Measurements from ENCODE around the gene PRSS57.
"Not testable (repeated sequence)": the region's sequence is repeated elsewhere in the genome, so short reads cannot be mapped to it uniquely, and the experiment has no call there.

Gene PRSS57

DNA sequence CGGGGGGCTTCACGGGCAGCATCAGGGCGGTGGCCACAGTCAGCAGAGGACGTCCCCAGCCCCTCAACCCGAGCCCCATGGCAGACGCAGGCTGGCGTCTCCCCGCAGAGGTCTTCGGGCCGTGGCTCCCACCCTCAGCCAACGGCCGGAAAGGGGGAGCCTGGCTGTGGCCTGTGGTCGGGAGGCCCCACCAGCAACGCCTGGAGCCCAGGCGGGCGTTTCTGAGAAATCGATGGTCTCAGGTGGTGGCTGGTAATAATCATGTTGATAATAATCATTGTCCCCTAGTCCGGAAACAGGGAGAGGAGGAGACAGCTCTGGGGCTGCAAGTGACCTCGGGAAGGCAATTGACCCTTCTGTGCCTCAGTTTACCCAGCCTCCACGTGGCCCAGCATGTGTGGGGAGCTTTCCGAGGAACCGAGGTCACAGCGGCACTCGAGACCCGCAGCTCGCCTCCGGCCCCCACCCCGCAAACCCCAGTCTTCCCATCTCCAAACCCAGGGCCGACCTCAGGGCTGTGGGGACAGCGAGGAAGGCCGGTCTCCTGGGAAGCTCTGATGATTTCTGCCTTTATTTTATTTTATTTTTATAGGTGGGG is at the start of gene PRSS57:
TSS of gene PRSS57 (minus strand) at position 101 of the 598 bp plus-strand sequence. CDS start at position 79, 22 bp downstream.
- no peak for DNase-seq

DNA sequence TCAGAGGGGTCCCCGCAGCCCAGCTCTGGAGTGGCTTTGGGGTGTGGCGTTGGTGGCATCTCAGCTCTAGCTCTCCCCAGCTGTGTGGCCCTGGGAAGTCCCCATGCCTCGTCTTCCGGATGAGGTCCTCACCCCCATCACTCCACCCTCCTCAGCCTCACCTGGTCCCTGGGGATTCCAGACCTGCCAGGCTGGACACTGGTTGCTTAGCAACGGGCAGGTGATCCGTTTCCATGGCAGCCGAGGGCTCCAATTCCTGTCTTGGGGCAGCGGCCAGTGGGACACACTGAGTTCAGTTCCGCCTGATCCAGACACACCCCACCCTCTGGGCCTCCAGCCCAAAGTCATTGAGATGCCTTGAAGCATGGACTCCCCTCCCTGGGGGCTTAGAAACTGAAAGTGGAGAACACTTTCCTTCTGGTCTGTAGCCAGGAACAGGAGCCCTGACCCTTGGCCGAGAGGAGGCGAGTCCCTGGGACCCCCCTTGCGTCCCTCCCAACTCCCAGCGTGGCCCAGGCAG is 48.0 kb upstream of the PRSS57 start:
- no peak for DNase-seq

DNA sequence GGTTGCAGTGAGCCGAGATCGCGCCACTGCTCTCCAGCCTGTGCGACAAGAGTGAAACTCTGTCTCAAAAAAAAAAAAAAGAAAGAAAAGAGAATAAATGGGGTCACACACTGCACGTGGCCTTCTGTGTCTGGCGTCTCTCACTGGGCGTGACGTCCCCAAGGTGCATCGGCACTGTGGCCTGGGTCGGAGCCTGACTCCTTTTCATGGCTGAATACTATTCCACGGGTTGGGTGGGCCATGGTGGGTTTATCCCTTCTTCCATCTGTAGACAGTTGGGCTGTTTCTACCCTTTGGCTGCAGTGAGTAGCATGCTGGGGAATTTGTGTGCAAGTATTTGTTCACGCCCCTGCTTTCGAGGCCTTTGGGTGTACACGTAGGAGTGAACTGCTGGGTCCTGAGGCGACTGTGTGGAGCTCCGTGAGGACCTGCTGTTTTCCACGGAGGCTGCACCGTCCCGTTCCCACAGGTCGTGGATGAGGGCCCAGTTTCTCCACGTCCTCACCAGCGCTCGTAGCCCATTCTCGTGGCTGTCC is 47.4 kb upstream of the PRSS57 start:
- no peak for DNase-seq

DNA sequence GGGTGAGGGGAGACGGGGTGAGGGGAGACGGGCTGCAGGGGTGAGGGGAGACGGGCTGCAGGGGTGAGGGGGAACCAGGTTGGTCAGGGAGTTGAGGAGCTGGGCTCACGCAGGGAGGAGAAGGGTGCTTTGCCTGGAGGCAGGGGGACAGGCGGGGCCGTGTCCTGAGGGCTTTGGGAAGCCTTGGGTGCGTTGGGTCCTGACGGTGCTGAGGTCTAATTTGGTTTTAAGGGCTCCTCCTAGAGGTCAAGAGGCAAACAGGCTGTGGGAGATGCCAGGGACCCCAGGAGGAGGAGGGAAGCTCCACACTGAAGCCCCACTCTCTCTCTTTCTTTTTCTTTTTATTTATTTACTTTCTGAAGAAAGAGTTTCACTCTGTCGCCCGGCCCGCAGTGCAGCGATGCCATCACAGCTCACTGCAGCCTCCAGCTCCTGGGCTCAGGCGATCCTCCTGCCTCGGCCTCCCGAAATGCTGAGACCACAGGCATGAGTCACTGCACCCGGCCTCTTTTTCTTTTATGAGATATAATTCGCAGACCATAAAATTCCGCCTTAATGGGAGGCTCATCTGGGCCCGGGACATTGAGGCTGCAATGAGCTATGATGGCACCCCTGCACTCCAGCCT is 46.4 kb upstream of the PRSS57 start:
- no peak for DNase-seq

DNA sequence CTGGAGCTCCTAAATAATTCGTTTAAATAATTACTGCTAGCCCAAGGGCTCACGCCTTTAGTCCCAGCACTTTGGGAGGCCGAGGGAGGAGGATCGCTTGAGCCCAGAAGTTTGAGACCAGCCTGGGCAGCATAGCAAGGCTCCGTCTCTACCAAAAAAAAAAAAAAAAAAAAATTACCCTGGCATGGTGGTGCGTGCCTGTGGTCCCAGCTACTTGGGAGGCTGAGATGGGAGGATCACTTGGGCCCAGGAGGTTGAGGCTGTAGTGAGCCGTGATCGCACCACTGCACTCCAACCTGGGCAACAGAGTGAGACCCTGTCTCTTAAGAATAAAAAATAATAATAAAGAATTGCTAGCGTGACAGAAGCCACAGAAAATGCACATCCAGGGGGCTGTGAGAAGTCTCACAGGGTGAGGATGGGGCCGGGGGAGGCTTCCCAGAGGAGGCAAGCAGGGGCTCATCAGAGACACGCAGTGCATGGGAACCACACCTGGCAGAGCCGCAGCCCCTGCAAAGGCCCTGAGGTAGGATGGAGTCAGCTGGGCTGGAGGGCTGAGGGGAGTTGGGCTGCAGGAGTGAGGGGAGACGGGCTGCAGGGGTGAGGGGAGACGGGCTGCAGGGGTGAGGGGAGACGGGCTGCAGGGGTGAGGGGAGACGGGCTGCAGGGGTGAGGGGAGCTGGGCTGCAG is 45.7 kb upstream of the PRSS57 start:
- DNase-seq: not testable (repeated sequence)

DNA sequence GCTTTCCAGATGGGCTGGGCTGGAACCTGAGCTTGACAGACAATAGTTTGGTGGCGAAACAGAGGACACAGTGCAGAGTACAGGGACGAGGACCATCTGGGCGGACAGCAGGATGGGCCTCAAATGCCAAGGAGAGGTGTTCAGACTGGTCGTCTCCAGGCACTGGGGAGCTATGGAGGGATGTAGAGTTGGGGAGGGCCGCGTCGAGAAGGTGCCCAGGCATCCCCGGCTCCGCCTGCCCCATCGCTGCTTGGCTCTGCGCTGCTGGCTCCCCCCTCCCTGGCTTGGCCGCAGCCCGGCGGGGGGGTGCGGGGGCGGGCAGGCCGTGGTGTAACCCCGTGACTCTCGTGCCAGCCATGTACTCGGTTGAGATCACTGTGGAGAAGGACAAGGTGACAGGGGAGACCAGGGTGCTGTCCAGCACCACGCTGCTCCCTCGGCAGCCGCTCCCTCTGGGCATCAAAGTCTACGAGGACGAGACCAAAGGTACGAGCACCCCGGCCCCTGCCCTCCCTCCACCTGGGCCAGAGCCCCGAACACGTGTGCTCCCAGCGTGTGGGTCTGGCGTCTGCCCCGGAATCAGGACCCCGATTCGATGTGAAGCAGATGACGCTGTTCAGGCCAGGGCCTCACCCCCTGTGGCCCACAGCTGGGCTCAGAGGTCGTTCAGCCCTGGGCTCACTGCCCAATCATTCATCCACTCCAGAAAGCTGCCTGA is 44.9 kb upstream of the PRSS57 start:
- DNase-seq: no peak

DNA sequence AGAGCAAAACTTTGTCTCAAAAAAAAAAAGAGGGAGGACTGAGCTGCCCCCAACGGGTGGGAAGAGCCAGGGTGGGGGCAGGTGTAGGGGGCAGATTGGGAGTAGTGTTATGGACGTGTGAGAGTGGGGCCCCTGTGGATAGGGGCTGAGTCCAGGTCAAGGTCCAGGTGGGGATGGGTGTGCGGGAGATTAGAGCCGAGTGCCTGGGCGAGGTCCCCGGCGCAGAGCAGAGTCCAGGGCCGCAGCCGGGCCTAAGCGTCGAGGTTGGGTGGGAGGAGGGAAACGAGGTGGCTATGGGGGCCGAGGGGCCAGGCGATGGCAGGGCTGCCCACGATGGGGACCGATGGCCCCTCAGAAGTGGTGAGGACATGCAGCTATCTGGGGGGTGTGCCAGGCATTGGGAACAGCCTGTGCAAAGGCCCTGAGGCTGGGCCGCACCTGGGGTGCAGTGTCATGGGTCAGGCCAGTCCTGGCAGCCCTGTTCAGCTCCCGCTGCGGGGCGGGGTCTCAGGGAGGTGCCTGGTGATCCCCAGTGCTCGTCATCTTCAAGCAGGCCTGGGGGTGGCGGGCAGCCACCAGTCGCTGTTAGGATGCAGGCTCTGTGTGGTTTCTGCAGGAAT is 43.4 kb upstream of the PRSS57 start:
- DNase-seq: no peak

DNA sequence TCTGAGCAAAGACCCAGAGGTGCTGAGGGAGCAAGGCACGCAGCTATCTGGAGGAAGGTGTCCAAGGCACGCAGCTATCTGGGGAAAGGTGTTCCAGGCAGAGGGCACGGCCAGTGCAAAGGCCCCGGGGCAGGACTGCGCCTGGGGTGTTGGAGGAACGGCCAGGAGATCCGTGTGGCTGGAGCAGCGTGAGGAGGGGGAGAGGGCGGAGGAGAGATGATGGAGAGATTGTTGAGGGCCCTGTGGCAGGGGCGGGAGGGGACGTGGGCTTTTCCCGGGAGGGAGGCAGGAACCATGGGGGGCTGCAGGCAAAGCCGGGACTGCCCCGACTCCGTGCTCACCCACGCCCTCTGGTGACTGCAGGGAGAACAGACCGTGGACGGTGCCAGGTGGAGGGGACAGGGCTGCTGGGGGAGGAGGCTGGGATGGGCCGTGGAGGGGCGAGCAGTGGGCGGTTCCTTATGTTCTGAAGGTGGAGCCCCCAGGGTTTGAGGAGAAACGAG is 42.4 kb upstream of the PRSS57 start:
- peak; percentile 61 for DNase-seq

DNA sequence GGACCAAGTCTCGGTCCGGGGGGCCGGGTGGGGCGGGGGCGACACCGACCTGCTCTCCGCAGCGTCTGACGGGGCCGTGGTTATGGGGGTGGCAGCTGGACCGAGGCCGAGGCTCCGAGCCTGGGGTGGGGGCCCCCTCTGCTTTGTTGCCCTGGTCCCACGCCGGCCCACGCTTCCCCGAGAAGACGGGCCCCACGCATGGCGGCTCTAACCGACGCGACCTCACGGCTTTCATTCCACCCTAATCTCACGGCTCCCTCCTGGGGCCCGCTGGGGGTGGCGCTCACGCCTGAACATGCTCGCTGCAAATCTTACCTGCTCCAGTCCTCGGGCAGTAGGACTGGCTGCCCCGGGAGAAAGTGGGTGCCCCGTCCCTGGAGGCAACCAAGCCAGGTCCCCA is 40.9 kb upstream of the PRSS57 start:
- DNase-seq: no peak

DNA sequence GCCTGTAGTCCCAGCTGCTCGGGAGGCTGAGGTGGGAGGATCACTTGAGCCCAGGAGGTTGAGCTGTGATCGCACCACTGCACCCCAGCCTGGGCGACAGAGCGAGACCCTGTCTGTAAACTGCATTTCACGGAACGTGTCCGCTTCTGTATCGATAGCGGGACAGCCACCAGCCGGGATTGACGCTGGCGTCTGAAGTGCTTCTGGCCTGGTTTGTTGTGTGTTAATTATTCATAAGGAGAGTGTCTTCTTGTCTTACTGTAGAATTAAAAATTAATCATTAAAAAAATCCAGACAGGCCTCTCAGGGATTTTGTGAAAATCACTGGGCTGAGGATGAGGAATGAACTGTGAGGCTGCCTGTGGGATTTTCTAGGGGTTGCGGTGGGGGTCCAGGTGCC is 39.5 kb upstream of the PRSS57 start:
- DNase-seq: no peak

DNA sequence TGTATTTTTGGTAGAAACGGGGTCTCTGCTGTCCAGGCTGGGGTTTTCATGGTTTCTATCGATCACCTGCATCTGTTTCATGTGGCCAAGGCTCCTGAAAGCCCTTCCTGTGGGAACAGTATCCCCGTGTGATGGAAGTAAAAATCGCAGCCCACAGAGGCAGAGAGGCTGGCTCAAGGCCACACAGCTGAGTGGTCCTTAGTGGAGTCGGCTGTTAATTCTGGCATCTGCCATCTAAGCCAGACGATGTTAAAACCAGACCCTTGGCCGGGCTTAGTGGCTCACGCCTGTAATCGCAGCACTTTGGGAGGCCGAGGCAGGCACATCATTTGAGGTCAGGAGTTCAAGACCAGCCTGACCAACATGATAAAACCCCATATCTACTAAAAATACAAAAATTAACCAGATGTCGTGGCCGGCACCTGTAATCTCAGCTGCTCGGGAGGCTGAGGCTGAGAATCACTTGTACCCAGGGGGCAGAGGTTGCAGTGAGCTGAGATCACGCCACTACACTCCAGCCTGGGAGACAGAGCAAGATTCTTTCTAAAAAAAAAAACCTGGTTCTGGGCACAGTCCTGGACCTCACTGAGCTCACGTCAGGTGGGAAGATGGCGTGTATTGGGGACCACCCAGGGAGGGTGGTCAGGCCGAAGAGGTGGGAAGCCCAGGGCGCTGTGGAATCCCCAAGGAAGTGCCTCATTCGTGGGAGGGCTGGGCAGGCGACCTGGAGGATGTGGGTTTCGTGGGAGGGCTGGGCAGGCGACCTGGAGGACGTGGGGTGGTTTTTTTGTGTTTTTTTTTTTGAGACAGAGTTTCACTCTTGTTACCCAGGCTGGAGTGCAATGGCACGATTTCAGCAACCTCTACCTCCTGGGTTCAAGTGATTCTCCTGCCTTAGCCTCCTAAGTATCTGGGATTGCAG is 37.2 kb upstream of the PRSS57 start:
- DNase-seq: no peak

DNA sequence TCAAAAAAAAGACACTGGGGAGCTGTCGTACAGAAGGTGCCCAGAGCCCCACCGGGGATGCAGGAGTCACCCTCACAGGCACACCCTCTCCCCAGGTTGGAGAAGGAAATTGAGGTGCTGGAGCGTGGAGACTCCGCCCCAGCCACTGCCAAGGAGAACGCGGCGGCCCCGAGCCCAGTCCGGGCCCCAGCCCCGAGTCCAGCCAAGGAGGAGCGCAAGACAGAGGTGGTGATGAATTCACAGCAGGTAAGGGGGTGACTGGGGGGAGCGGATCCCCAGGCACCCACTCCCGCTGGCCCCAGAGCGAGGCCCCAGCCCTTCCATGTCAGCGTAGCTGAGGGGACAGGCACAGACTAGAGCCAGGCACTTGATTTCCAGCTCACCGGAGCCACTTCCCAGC is 35.7 kb upstream of the PRSS57 start:
- no peak for DNase-seq

DNA sequence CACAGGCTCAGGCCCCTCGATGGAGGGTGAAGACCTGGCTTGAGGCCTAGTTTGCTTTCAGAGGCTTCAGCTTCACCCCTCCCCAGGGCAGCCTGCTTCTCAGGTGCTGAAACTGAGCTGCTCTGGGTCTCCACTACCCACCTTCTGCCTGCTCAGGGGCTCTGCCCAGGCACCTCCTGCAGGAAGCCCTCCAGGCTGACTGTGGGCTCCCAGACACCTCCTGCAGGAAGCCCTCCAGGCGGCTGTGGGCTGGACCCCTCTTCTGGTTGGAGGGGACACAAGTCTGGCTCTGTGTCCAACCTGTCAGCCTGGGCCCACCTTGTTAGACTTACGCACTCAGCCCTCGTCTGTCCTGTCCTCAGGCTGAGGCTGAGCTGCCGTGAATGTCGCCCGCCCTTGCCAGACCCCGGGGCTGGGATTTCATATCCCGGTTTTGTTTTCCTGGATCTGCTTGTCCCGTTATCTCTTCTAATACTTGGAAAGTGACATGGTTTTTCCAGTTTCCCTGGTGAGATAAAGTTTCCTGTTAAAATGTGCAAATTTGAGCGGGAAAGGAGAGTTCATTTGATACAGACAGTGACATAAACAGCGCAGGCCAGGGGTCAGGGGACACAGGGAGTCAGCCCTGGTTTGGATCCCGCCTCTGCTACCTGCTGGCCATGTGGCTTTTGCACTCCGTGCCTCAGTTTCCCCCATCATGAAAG is 34.9 kb upstream of the PRSS57 start:
- DNase-seq: no peak

DNA sequence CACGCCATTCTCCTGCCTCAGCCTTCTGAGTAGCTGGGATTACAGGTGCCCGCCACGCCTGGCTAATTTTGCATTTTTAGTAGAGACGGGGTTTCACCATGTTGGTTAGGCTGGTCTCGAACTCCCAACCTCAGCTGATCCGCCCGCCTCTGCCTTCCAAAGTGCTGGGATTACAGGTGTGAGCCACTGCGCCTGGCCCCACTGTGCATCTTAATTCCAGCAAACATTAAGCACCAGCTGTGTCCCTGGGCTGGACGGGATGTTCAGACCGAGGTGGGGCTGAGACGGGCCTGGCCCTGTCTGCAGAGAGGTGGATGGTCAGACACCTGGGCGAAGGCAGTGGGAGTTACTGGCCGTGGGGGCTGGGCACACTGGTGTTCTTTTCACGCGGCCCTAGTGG is 34.3 kb upstream of the PRSS57 start:
- DNase-seq: not testable (repeated sequence)

DNA sequence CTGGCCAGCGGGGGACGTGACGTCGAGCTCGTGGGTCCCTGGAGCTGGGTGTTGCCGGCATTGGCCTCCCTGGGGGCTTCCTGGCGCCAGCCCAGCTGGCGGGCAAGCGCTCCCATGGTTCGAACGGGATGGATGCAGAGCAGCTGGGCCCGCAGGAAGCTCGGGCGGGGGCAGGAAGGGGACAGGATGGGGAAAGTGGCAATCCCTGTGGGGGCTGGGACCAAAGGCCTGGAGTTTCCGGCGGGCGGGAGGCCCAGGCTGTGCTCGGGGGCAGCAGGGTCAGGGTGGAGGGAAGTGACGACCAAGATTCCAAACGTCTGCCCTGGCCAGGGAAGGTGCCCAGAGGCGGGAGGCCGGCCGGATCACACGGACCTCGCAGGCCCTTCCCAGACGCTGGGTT is 32.8 kb upstream of the PRSS57 start:
- DNase-seq: no peak

DNA sequence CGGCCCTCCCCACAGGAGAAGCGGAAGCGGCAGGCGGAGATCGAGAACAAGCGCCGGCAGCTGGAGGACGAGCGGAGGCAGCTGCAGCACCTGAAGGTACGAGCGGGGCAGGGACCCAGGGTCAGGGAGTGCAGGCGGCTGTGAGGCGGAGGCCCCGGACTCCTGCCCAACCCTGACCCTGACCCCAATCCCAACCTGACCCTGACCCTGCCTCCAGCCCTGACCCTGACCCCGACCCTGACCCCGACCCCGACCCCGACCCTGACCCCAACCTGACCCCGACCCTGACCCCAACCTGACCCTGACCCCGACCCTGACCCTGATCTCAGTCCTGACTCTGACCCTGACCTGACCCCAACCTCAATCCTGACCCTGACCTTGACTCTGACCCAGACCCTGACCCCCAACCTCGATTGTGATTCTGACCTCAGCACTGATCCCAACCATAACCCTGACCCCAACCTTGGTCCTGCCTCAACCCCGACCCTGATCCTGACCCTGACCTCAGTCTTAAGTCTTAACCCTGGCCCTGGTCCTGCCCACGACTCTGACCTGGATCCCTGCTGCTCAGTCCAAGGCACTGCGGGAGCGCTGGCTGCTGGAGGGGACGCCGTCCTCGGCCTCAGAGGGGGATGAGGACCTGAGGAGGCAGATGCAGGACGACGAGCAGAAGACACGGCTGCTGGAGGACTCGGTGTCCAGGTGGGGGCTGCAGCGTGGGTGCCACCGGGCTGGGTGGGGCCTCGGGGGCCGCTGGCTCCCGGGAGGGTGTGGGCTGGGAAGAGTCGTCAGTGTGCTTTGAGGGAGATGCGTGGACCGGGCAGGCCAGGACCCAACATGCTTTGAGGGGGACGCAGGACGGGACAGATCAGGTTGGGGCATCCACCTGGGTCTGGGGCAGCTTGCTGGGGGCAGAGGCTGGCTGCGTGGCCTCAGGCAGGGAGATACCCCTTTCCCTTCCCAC is 32.0 kb upstream of the PRSS57 start:
- no peak for DNase-seq

DNA sequence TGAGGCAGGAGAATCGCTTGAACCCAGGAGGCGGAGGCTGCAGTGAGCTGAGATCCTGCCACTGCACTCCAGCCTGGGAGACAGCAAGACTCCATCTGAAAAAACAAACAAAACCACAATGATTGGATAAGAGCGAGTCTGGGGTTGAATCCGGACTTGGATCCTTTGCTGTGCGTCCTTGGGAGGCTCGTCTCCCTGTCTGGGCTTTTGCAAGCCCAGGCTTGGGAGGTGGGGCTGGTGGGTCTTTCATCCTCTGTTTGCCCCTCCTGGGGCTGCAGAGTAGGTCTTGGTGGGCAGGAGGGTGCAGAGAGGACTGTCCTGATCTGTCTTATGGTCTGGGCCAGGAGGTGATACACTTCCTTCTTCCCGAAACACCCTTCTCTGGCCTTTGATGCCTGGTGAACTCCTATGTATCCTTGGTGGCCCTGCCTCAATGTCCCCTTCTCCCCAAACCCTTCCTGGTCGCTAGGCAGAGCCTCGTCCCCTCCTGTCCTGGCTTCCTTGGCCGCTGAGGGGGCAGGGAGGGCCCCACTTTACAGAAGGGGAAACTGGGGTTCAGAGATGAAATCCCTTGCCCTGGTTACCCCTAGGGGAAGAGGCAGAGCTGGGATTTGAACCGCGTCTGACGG is 30.3 kb upstream of the PRSS57 start:
- no peak for DNase-seq

DNA sequence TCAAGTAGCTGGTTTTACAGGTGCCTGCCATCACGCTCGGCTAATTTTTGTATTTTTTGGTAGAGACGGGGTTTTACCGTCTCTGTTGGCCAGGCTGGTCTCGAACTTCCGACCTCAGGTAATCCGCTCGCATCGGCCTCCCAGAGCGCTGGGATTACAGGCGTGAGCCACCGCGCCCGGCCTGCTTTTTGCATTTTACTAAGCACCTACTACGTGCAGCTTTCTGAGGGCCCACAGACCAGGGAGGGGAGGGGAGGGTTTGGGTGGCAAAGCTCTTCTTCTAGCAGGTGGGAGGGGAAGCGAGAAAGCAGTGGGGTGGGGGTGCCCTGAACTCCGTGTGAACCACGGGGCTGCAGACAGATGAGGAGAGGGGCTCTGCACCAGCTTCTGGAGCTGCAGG is 28.5 kb upstream of the PRSS57 start:
- DNase-seq: no peak

DNA sequence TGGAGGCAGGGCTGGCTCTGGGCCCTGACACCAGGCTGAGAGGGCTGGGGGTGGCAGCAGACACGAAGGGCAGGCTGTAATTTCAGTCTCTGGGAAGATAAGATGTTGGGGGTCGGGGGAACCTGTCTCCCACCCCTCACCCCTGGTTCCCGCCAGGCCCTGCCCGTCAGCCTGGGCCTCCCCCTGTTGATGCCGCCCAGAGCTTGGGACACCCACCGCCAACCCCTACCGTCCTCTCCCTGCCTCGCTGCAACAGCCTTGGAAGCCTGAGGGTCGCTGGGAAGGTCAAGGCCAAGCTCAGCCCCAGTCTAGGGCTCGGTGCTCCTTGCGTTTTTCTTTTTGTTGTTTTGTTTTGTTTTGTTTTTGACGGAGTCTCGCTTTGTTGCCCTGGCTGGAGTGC is 28.0 kb upstream of the PRSS57 start:
- no peak for DNase-seq

Measured in activated CD8-positive, alpha-beta memory T cell treated with anti-CD3 and anti-CD28 coated beads, Interleukin-2, amount 50 U/mL, for 4 hours (primary cell).